G401 (cell line): ENCODE measurements around the gene SCLY. TPM values are rescaled to one million over a fixed set of nuclear protein-coding genes. Genes with fewer than 3 reads are reported as not detected.

Experiments
- DNase-seq: peaks from one replicate; pipeline ENCODE4 v3.0.0-alpha.2; 2015; ENCODE audit warnings: low spot score
- in situ Hi-C: cut with HindIII; loops from 2 replicates; pipeline ENCODE4 v1.10.0; 2016; ENCODE audit warnings: low sequenced_read_pairs, mixed read lengths
- total RNA-seq: library from RNA; depleted of rRNA; stranded (reverse); fragments of >200 nt; shearing (Covaris generic); gene quantifications from 2 replicates; pipeline ENCODE4 v1.2.3, GENCODE V29; 2014

SCLY gene
- total RNA-seq, 1 experiment from 2014 or later = 42.8 TPM

- in situ Hi-C loops = no loop called here
- no peak for DNase-seq
Observed at GRCh38 chr2:238130696-238131628, 70.2 kb downstream of the SCLY start.

DNA sequence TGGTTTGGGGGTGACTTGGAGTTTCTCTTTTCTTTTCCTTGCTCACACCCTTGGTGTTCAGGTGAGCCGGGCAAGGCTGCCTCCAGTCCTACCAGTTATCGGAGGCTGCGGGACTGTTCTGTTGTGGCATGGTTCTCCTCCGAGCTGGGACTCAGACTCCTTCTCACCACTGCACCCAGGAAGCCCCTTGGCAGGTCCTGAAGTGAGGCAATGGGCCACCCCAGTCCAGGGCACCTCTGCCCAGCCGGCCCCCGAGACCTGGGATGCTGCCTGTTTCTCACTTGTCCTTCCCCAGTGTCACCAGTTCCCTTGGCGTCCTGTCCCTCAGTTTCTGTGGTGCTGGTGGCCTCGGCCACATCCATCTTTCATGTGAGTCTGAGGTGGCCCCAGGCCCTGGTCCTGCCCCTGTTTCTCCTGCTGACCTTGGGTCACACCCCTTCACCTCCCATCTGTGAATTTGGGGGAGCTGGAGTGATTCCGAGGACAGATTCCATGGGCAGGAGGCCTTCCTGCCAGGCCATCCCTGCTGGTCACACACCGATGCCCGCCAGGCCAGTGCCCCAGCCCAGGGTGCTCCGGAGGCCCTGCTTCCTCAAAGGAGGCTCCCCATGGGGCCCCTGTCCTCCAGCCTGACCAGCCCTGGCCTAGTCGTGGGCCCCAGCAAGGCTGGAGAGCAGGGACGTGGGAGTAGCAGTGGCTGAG is 71.1 kb downstream of the SCLY start:
- in situ Hi-C loops = no loop called here
- no peak for DNase-seq

DNA sequence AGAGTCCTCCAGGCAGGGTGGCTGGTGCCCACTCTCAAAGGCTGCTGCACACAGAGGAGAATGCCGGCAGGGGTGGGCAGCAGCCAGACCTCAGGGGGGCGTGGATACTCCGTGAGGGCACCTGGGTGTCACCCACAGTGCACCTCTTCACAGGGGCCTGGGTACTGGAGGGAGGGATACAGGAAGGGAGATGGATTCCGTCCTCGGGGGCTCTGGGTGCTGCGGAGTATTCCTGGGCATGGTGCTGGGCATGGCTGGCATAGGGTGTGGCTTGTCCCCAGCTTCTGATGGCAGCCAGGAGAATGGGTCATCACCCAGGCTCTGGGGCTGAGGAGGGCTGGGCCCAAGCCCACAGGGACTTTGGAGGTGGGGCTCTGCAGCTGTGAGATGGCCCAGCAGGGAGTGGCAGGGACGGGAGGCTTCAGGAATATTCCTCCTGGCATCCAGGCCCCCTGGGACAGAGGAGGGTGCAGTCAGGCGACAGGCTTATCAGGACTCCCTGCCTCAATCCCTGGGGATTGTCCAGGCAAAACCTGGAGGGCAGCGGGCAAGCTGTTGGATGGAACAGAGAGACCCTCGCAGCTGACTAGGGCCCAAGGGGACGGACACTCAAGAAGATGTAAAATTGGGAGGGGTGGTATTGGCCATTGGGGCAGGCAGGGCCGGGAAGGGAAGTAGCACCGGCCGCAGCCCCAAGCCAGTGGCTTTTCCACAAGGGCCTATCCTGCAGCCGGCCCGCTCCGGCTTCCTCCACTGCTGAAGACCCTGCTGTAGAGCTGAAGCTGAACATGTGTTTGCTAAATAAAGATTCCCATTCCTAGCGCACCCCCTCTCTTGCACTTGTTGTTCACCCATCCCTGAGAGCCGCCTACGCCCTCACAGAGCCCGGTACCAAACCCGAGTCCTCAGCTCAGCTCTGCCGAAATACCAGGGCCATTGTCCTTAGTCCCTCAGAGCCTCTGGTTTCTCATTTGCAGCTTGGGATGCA is 72.0 kb downstream of the SCLY start:
- DNase-seq = no peak
- in situ Hi-C loops = no loop called here

DNA sequence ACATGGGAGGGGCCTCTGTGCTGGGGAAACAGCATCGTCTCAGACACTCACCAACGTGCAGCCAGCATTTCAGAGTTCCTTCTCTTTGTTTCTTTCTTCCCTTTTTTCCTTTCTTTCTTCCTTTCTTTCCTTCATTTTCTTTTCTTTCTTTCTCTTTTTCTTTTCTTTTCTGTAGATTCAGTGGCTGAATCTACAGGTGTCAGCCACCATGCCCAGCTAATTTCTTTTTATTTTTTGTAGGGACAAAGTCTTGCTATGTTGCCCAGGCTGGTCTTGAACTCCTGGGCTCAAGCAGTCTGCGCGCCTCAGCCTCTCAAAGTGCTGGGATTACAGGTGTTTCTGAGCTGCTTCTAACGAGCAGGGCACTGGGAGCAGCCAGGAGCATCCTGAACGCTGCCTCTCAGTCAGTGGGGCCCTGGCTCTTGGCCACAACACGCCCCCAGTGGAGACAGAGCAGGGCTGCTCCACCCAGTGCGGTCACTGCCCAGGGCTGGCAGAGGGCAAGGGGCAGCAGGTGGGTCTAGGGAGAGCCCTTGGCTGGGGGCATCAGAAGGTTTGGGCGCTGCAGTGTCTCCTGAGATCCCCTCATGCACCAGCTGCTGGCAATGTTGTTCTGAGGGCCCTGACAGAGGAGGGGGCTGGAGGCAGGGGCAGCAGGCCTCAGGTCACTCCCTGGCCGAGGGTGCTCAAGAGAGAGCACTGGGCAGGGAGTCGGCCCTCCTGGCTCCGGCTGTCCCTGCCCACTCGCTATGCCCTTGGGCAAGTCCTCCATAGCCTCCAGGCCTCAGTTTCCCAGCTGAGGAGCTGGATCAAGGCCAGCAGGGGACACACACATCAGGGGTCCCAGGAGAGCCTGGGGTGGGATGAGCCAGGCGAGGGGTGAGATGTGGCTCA is 72.9 kb downstream of the SCLY start:
- DNase-seq = no peak
- in situ Hi-C loops = no loop called here

- DNase-seq = no peak
- in situ Hi-C loops = no loop called here
Observed at GRCh38 chr2:238134393-238134785, 73.6 kb downstream of the SCLY start.

GRCh38 chr2:238135601-238136150 is 74.9 kb downstream of the SCLY start:
- in situ Hi-C loops = no loop called here
- DNase-seq = no peak

GRCh38 chr2:238136820-238137537 is 76.2 kb downstream of the SCLY start:
- in situ Hi-C loops = no loop called here
- DNase-seq = no peak

DNA sequence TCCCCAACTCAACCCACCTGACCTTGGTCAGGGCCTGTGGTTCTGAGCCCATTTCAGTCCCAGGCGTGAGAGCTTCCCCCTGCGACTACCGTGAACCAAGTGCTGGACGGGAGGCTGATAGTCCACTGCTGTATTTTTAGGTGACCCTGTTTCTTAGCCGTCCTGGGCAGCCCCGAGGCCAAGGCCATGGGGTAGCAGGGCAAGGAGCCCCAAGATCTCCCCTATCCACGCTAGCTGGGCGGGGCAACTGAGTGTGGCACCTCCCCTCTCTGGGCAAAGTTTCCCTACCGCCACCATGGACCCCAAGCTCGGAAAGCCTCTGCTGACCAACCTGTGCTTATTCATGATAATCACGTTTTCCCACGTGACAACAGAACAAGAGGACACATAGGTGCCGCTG is 77.1 kb downstream of the SCLY start:
- DNase-seq = no peak
- in situ Hi-C loops = no loop called here

DNA sequence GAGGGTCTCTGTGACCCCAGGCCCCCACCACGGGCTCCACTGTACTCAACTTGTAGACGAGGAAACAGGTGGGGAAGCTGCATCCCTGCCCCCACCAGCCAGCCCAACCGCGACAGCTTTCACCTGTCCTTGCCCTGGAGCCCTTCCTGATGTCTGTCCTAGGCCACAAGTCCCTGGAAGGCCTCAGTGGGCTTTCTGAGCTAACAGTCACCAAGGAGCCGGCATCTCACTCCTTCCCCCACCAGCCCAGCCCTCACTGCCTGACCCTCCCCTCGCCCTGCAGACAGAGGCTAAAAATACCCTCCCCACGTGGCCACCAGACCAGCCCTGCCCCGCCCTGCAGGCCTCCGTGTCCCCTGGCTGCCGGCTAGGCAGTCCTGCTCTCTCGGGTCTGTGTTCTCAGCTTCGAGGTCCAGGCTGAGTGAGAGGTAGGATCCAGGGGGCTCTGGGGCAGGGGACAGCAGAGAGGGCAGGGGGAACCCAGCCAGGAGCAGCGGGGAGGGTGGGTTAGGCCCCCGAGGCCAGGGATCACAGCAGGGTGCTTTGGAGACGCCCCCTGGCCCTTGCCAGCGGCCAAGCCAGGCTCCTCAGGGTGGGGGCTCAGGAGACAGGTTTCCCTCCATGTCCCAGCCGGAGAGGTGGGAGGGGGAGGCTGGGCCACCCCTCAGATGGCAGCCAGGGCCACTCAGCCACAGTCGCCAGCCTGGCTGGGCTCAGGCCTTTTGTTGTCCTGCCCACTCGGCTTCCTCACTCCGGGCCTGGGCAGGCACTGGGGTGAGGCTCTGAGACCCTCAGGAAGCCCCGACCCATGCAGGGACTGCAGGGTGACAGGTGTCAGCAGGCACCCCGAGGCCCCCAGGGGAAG is 77.8 kb downstream of the SCLY start, which contains the start of gene KLHL30:
TSS of gene KLHL30 (plus strand) at position 338 of the 865 bp plus-strand sequence. CDS start 2,087 bp downstream, outside the sequence.
- DNase-seq = no peak
- in situ Hi-C loops = no loop called here

GRCh38 chr2:238139196-238140039 is 78.6 kb downstream of the SCLY start:
- in situ Hi-C loops = no loop called here
- no peak for DNase-seq

- in situ Hi-C loops = no loop called here
- no peak for DNase-seq
Observed at GRCh38 chr2:238140040-238140439, 79.2 kb downstream of the SCLY start.

DNA sequence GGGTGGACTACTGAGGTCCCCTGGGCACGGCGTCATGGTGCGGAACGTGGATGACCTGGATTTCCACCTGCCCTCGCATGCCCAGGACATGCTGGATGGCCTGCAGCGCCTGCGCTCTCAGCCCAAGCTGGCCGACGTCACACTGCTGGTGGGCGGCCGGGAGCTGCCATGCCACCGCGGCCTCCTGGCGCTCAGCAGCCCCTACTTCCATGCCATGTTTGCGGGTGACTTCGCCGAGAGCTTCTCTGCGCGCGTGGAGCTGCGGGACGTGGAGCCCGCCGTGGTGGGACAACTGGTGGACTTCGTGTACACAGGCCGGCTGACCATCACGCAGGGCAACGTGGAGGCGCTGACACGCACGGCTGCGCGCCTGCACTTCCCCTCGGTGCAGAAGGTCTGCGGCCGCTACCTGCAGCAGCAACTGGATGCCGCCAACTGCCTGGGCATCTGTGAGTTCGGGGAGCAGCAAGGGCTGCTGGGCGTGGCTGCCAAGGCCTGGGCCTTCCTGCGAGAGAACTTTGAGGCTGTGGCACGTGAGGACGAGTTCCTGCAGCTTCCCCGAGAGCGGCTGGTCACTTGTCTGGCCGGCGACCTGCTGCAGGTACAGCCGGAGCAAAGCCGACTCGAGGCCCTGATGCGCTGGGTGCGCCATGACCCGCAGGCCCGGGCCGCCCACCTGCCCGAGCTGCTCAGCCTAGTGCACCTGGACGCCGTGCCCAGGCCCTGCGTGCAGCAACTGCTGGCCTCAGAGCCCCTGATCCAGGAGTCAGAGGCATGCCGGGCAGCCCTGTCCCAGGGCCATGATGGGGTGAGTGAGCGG is 80.1 kb downstream of the SCLY start:
- no peak for DNase-seq
- in situ Hi-C loops = no loop called here

GRCh38 chr2:238141541-238142318 is 80.9 kb downstream of the SCLY start:
- DNase-seq = no peak

More at GRCh38 chr2:238141541-238142318, 80.9 kb downstream of the SCLY start:
- in situ Hi-C loops = no loop called here
